ENCODE results near the gene MAP7.

MAP7 gene

GRCh38 chr6:136470044-136470443 lies 80.2 kb downstream of the MAP7 start:
- Histone ChIP-seq H3K79me2 (ENCODE audit: control insufficient read depth, low read length) (no peaks in the 10 kb centered on the region), H3K36me3 (ENCODE audit: control insufficient read depth, low read length) (no peaks in the 10 kb centered on the region), H3K27ac (ENCODE audit: low read depth, low read length) (no peak overlapping the region), H3K9me3 (ENCODE audit: control insufficient read depth, insufficient read depth, low read length) (no peaks in the 10 kb centered on the region), H4K20me1 (ENCODE audit: control insufficient read depth, insufficient read depth, low read depth, low read length) (no peaks in the 10 kb centered on the region), H3K4me3 (ENCODE audit: low read length) (no peak overlapping the region), H3K9me2 (replicated peaks; ENCODE audit: control insufficient read depth, low read length) (no peaks in the 10 kb centered on the region), H3K4me2 (ENCODE audit: low read length) (no peak overlapping the region), H3K4me1 (ENCODE audit: control insufficient read depth, low read length) (no peaks in the 10 kb centered on the region), H3F3A (ENCODE audit: control insufficient read depth, insufficient read depth) (no peaks in the 10 kb centered on the region), H3K27me3 (ENCODE audit: control insufficient read depth, low read length) (no peaks in the 10 kb centered on the region)
- TF ChIP-seq, protein P1, sequence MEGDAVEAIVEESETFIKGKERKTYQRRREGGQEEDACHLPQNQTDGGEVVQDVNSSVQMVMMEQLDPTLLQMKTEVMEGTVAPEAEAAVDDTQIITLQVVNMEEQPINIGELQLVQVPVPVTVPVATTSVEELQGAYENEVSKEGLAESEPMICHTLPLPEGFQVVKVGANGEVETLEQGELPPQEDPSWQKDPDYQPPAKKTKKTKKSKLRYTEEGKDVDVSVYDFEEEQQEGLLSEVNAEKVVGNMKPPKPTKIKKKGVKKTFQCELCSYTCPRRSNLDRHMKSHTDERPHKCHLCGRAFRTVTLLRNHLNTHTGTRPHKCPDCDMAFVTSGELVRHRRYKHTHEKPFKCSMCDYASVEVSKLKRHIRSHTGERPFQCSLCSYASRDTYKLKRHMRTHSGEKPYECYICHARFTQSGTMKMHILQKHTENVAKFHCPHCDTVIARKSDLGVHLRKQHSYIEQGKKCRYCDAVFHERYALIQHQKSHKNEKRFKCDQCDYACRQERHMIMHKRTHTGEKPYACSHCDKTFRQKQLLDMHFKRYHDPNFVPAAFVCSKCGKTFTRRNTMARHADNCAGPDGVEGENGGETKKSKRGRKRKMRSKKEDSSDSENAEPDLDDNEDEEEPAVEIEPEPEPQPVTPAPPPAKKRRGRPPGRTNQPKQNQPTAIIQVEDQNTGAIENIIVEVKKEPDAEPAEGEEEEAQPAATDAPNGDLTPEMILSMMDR (IDR thresholded peaks at IDR 0.05; ENCODE audit: low read depth, low read length, poor library complexity, severe bottlenecking): no peak

DNA sequence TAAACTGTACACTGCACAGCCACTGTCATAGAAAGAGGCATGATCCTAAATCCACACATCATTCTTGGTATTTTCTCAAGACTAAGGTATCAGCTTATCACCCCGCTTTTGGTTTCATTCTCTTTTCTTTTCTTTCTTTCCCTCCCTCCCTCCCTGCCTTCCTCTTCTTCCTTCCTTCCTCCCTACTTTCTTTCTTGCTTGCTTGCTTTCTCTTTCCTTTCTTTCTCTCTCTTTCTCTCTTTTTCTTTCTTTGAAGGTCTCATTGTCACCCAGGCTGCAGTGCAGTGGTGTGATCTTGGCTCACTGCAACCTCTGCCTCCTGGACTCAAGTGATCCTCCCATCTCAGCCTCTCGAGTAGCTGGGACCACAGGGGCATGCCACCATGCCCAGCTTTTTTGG lies 81.1 kb downstream of the MAP7 start:
- Histone ChIP-seq H3K9me3 (ENCODE audit: control insufficient read depth, insufficient read depth, low read length) (no peaks in the 10 kb centered on the region), H3K36me3 (ENCODE audit: control insufficient read depth, low read length) (no peaks in the 10 kb centered on the region), H3F3A (ENCODE audit: control insufficient read depth, insufficient read depth) (no peaks in the 10 kb centered on the region), H3K79me2 (ENCODE audit: control insufficient read depth, low read length) (no peaks in the 10 kb centered on the region), H3K4me3 (ENCODE audit: low read length) (no peak overlapping the region), H3K9me2 (replicated peaks; ENCODE audit: control insufficient read depth, low read length) (no peaks in the 10 kb centered on the region), H3K27ac (ENCODE audit: low read depth, low read length) (no peak overlapping the region), H4K20me1 (ENCODE audit: control insufficient read depth, insufficient read depth, low read depth, low read length) (no peaks in the 10 kb centered on the region), H3K27me3 (ENCODE audit: control insufficient read depth, low read length) (no peaks in the 10 kb centered on the region; the same call in 1 of the 2 replicates), H3K4me1 (ENCODE audit: control insufficient read depth, low read length) (no peaks in the 10 kb centered on the region), H3K4me2 (ENCODE audit: low read length) (no peak overlapping the region)
- TF ChIP-seq EZH2phosphoT487 (IDR thresholded peaks at IDR 0.05; ENCODE audit: borderline replicate concordance, low read length): no peak
- TF ChIP-seq, protein P1 (IDR thresholded peaks at IDR 0.05; ENCODE audit: low read depth, low read length, poor library complexity, severe bottlenecking): no peak

DNA sequence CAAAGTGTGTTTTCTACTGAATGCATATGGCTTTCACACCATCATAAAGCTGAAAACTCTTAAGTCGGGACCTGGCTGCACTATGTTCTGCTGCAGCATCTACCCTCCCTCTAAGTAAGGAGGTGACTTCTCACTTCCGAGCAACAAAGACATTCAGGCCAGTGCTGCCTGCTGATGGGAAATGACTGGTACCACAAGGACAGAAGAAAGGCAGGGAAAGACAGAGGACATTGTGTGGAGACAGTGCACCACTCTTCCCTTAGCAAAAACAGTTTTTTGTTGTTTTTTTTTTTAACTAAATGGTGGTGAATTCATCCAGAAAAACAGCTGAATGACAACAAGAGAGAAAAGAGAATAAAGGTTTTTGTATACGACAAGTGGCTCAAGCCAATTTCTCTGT lies 81.5 kb downstream of the MAP7 start:
- H3K4me2 ChIP-seq (ENCODE audit: low read length): no peak overlapping the region
- no peaks in the 10 kb centered on the region for H3K36me3 ChIP-seq (ENCODE audit: control insufficient read depth, low read length)
- H3K79me2 ChIP-seq (ENCODE audit: control insufficient read depth, low read length): no peaks in the 10 kb centered on the region
- no peaks in the 10 kb centered on the region for H3K9me3 ChIP-seq (ENCODE audit: control insufficient read depth, insufficient read depth, low read length)
- H3K27me3 ChIP-seq (ENCODE audit: control insufficient read depth, low read length): peaks cover under 1% of the 10 kb centered on the region
- H3K4me3 ChIP-seq (ENCODE audit: low read length): no peak overlapping the region
- H4K20me1 ChIP-seq (ENCODE audit: control insufficient read depth, insufficient read depth, low read depth, low read length): no peaks in the 10 kb centered on the region
- H3F3A ChIP-seq (ENCODE audit: control insufficient read depth, insufficient read depth): no peaks in the 10 kb centered on the region
- H3K27ac ChIP-seq (ENCODE audit: low read depth, low read length): no peak overlapping the region
- no peaks in the 10 kb centered on the region for H3K4me1 ChIP-seq (ENCODE audit: control insufficient read depth, low read length)
- H3K9me2 ChIP-seq (replicated peaks; ENCODE audit: control insufficient read depth, low read length): no peaks in the 10 kb centered on the region
- TF ChIP-seq, protein P1 (IDR thresholded peaks at IDR 0.05; ENCODE audit: low read depth, low read length, poor library complexity, severe bottlenecking): no peak
- TF ChIP-seq EZH2phosphoT487 (IDR thresholded peaks at IDR 0.05; ENCODE audit: borderline replicate concordance, low read length): no peak

GRCh38 chr6:136467186-136467585 lies 83.0 kb downstream of the MAP7 start:
- H3K9me2 ChIP-seq (replicated peaks; ENCODE audit: control insufficient read depth, low read length): no peaks in the 10 kb centered on the region
- no peaks in the 10 kb centered on the region for H4K20me1 ChIP-seq (ENCODE audit: control insufficient read depth, insufficient read depth, low read depth, low read length)
- H3K36me3 ChIP-seq (ENCODE audit: control insufficient read depth, low read length): no peaks in the 10 kb centered on the region
- no peak overlapping the region for H3K4me2 ChIP-seq (ENCODE audit: low read length)
- no peak overlapping the region for H3K4me3 ChIP-seq (ENCODE audit: low read length)
- no peak overlapping the region for H3K27ac ChIP-seq (ENCODE audit: low read depth, low read length)
- peaks cover 3% of the 10 kb centered on the region for H3K27me3 ChIP-seq (ENCODE audit: control insufficient read depth, low read length)
- H3F3A ChIP-seq (ENCODE audit: control insufficient read depth, insufficient read depth): no peaks in the 10 kb centered on the region
- H3K9me3 ChIP-seq (ENCODE audit: control insufficient read depth, insufficient read depth, low read length): no peaks in the 10 kb centered on the region
- no peaks in the 10 kb centered on the region for H3K4me1 ChIP-seq (ENCODE audit: control insufficient read depth, low read length)
- H3K79me2 ChIP-seq (ENCODE audit: control insufficient read depth, low read length): no peaks in the 10 kb centered on the region
- TF ChIP-seq, protein P1 (IDR thresholded peaks at IDR 0.05; ENCODE audit: low read depth, low read length, poor library complexity, severe bottlenecking): no peak
- no peak for TF ChIP-seq EZH2phosphoT487 (IDR thresholded peaks at IDR 0.05; ENCODE audit: borderline replicate concordance, low read length)

Data from DOHH2 (cell line).